H9 (cell line): ENCODE results near the gene KIAA2012. TPM values are rescaled to one million over a fixed set of nuclear protein-coding genes. Genes with fewer than 3 reads are reported as not detected.

ENCODE experiments used
- DNase-seq: peaks from one replicate; pipeline ENCODE4 v3.0.0-alpha.2; 2017
- H2AFZ ChIP-seq: one replicate; pipeline ENCODE4 v1.6.1; 2013; ENCODE audit warnings: mild to moderate bottlenecking, low read length, control low read depth, moderate library complexity
- H2AK5ac ChIP-seq: 2 replicates; pipeline ENCODE4 v1.6.1; 2013; ENCODE audit warnings: low read length, control low read depth, mixed read lengths; ENCODE audit not compliant: insufficient read length
- H2BK120ac ChIP-seq: one replicate; pipeline ENCODE4 v1.6.1; 2013; ENCODE audit warnings: low read depth, mild to moderate bottlenecking, low read length, control low read depth, inconsistent platforms; ENCODE audit not compliant: poor library complexity, severe bottlenecking
- H2BK12ac ChIP-seq: 2 replicates; pipeline ENCODE4 v1.6.1; 2013; ENCODE audit warnings: low read length, control low read depth, mixed read lengths, low read depth; ENCODE audit not compliant: insufficient read length
- H2BK15ac ChIP-seq: 2 replicates; pipeline ENCODE4 v1.6.1; 2013; ENCODE audit warnings: low read depth, low read length, control low read depth
- H2BK20ac ChIP-seq: one replicate; pipeline ENCODE4 v1.6.1; 2013; ENCODE audit warnings: low read depth, mild to moderate bottlenecking, low read length, control low read depth, inconsistent platforms; ENCODE audit not compliant: poor library complexity, severe bottlenecking
- H2BK5ac ChIP-seq: 2 replicates; pipeline ENCODE4 v1.6.1; 2013; ENCODE audit warnings: low read length, control low read depth, mixed read lengths; ENCODE audit not compliant: insufficient read length
- H3K14ac ChIP-seq: 2 replicates; pipeline ENCODE4 v1.6.1; 2013; ENCODE audit warnings: low read length, control low read depth; ENCODE audit not compliant: insufficient read depth
- H3K18ac ChIP-seq: 2 replicates; pipeline ENCODE4 v1.6.1; 2013; ENCODE audit warnings: low read depth, mild to moderate bottlenecking, mixed read lengths, low read length, control low read depth; ENCODE audit not compliant: insufficient read length
- H3K23ac ChIP-seq: 2 replicates; pipeline ENCODE4 v1.6.1; 2013; ENCODE audit warnings: low read length, control low read depth, mixed read lengths, low read depth; ENCODE audit not compliant: insufficient read length
- H3K23me2 ChIP-seq: 2 replicates; pipeline ENCODE4 v1.6.1; 2013; ENCODE audit warnings: low read depth, mild to moderate bottlenecking, mixed read lengths, low read length, control low read depth; ENCODE audit not compliant: insufficient read length, poor library complexity, severe bottlenecking
- H3K27ac ChIP-seq: 2 replicates; pipeline ENCODE4 v1.5.1; 2013; ENCODE audit warnings: low read length, control low read depth, mixed read lengths, low read depth; ENCODE audit not compliant: insufficient read length
- H3K27me3 ChIP-seq: 2 replicates; pipeline ENCODE4 v1.6.1; 2013; ENCODE audit warnings: low read length, control low read depth, inconsistent platforms; ENCODE audit not compliant: insufficient read depth
- H3K4ac ChIP-seq: 2 replicates; pipeline ENCODE4 v1.6.1; 2013; ENCODE audit warnings: low read depth, mild to moderate bottlenecking, control low read depth, inconsistent platforms, low read length, moderate library complexity
- H3K4me1 ChIP-seq: 2 replicates; pipeline ENCODE4 v1.6.1; 2013; ENCODE audit warnings: low read length, control low read depth, inconsistent platforms; ENCODE audit not compliant: insufficient read depth
- H3K4me2 ChIP-seq: 2 replicates; pipeline ENCODE4 v1.6.1; 2013; ENCODE audit warnings: low read length, control low read depth, mixed read lengths; ENCODE audit not compliant: insufficient read length, insufficient read depth
- H3K56ac ChIP-seq: 2 replicates; pipeline ENCODE4 v1.6.1; 2013; ENCODE audit warnings: low read depth, mild to moderate bottlenecking, mixed read lengths, low read length, control low read depth; ENCODE audit not compliant: insufficient read length
- H3K79me1 ChIP-seq: 2 replicates; pipeline ENCODE4 v1.6.1; 2013; ENCODE audit warnings: low read depth, mild to moderate bottlenecking, moderate library complexity, low read length, control low read depth, inconsistent platforms; ENCODE audit not compliant: insufficient read depth, poor library complexity, severe bottlenecking
- H3K79me2 ChIP-seq: 2 replicates; pipeline ENCODE4 v1.6.1; 2013; ENCODE audit warnings: low read length, control low read depth, inconsistent platforms; ENCODE audit not compliant: insufficient read depth
- H3K9ac ChIP-seq: 2 replicates; pipeline ENCODE4 v1.6.1; 2013; ENCODE audit warnings: low read length, control low read depth, mixed read lengths; ENCODE audit not compliant: insufficient read length; ENCODE audit errors: extremely low read depth
- H3K9me3 ChIP-seq: one replicate; pipeline ENCODE4 v1.6.1; 2013; ENCODE audit warnings: low read depth, low read length, inconsistent platforms; ENCODE audit not compliant: control insufficient read depth
- H3T11ph ChIP-seq: one replicate; pipeline ENCODE4 v1.6.1; 2013; ENCODE audit warnings: mild to moderate bottlenecking, low read length, control low read depth, inconsistent platforms
- H4K20me1 ChIP-seq: one replicate; pipeline ENCODE4 v1.6.1; 2013; ENCODE audit not compliant: control insufficient read depth, insufficient read length, insufficient read depth
- H4K5ac ChIP-seq: 2 replicates; pipeline ENCODE4 v1.6.1; 2013; ENCODE audit warnings: low read depth, mild to moderate bottlenecking, mixed read lengths, low read length, control low read depth; ENCODE audit not compliant: insufficient read length
- H4K8ac ChIP-seq: replicated peaks from 2 replicates; pipeline ENCODE4 v1.6.1; 2013; ENCODE audit warnings: low read length, control low read depth, mixed read lengths, low read depth; ENCODE audit not compliant: insufficient read length
- H4K91ac ChIP-seq: 2 replicates; pipeline ENCODE4 v1.6.1; 2013; ENCODE audit warnings: low read depth, mild to moderate bottlenecking, moderate library complexity, mixed read lengths, low read length, control low read depth; ENCODE audit not compliant: insufficient read length
- H3K27ac Mint-ChIP-seq, 3 experiments: 2 replicates in 2 of 3; 3 replicates in 1 of 3; pipeline ENCODE4 v1.8.0; 2020 to 2021; ENCODE audit warnings: mixed read lengths in 3 of 3, mild to moderate bottlenecking in 1 of 3, moderate library complexity in 1 of 3
- H3K27me3 Mint-ChIP-seq: 2 replicates; pipeline ENCODE4 v1.8.0; 2021; ENCODE audit warnings: low read depth, mild to moderate bottlenecking, moderate library complexity, mixed read lengths
- H3K36me3 Mint-ChIP-seq, 3 experiments: 2 replicates in 2 of 3; 3 replicates in 1 of 3; pipeline ENCODE4 v1.8.0; 2020 to 2021; ENCODE audit warnings: low read depth in 3 of 3, mixed read lengths in 3 of 3; ENCODE audit not compliant: insufficient read depth in 1 of 3
- H3K4me1 Mint-ChIP-seq, 2 experiments: 2 replicates each; pipeline ENCODE4 v1.8.0; 2020; ENCODE audit warnings: mixed read lengths in 2 of 2
- H3K4me3 Mint-ChIP-seq, 2 experiments: 2 replicates in 1 of 2; 3 replicates in 1 of 2; pipeline ENCODE4 v1.8.0; 2020 to 2021; ENCODE audit warnings: mild to moderate bottlenecking in 2 of 2, mixed read lengths in 2 of 2, moderate library complexity in 1 of 2
- H3K9me3 Mint-ChIP-seq, 2 experiments: 2 replicates in 1 of 2; 3 replicates in 1 of 2; pipeline ENCODE4 v1.8.0; 2020; ENCODE audit warnings: mild to moderate bottlenecking in 2 of 2, mixed read lengths in 2 of 2, moderate library complexity in 1 of 2
- CTCF ChIP-seq: fragments of 200-600 bp; sonication (generic); conservative IDR thresholded peaks from 3 replicates; pipeline ENCODE4 v1.8.0; 2021; ENCODE audit warnings: antibody characterized with exemption, mild to moderate bottlenecking
- WGBS: extraction: QIAGEN DNeasy Blood & Tissue Kit; methylation state at CpG from one replicate; pipeline ENCODE4 v1.1.7; 2013; ENCODE audit warnings: missing lambda C conversion rate, low lambda C conversion rate, mixed read lengths; ENCODE audit not compliant: insufficient read length; ENCODE audit errors: extremely low coverage; 5-methylcytosine and 5-hydroxymethylcytosine counted together
- total RNA-seq: library from RNA; stranded (reverse); gene quantifications from 2 replicates; pipeline ENCODE4 v1.2.1, GENCODE V29; 2021

KIAA2012 gene
- total RNA-seq, 1 experiment from 2014 or later, result not detected

GRCh38 chr2:202046572-202046971 lies 26.5 kb upstream of the KIAA2012 start:
- no peak overlapping the region for H3K4ac ChIP-seq
- no peak for DNase-seq
- H2BK5ac ChIP-seq, result no peak overlapping the region
- no peak overlapping the region for H2AFZ ChIP-seq
- no peak overlapping the region for H4K91ac ChIP-seq
- no peak overlapping the region for H2BK20ac ChIP-seq
- no peak overlapping the region for H3K4me3 Mint-ChIP-seq
- no peak overlapping the region for H2BK12ac ChIP-seq
- no peaks in the 10 kb centered on the region for H3K79me2 ChIP-seq
- no peak overlapping the region for H2BK15ac ChIP-seq
- WGBS, result no CpG with 5 or more reads among the region's 7 CpGs
- no peak overlapping the region for H3T11ph ChIP-seq
- H3K23me2 ChIP-seq, result no peaks in the 10 kb centered on the region
- H3K9me3 Mint-ChIP-seq, result no peaks in the 10 kb centered on the region
- H3K9ac ChIP-seq, result no peak overlapping the region
- no peaks in the 10 kb centered on the region for H3K9me3 ChIP-seq
- H3K4me1 ChIP-seq, result no peaks in the 10 kb centered on the region; the same call in 1 of the 2 replicates
- no peak overlapping the region for H3K18ac ChIP-seq
- no peak overlapping the region for H4K5ac ChIP-seq
- H3K27me3 ChIP-seq, result no peaks in the 10 kb centered on the region
- H3K79me1 ChIP-seq, result no peaks in the 10 kb centered on the region
- no peak overlapping the region for H2AK5ac ChIP-seq
- no peak overlapping the region for H3K56ac ChIP-seq
- H3K14ac ChIP-seq, result no peak overlapping the region
- H3K27ac ChIP-seq, result no peak overlapping the region
- no peaks in the 10 kb centered on the region for H4K20me1 ChIP-seq
- H3K27me3 Mint-ChIP-seq, result no peaks in the 10 kb centered on the region; the same call in none of the 2 replicates
- H2BK120ac ChIP-seq, result no peak overlapping the region
- no peak overlapping the region for H3K23ac ChIP-seq
- TF ChIP-seq CTCF, result no peak
- no peaks in the 10 kb centered on the region for H3K36me3 Mint-ChIP-seq
- H3K27ac Mint-ChIP-seq, result no peak overlapping the region
- H4K8ac ChIP-seq, result no peak overlapping the region
- no peak overlapping the region for H3K4me2 ChIP-seq
- peaks cover 20 to 31% of the 10 kb centered on the region in 2 experiments for H3K4me1 Mint-ChIP-seq
